ENCODE measurements around the gene SREBF1. TPM values are rescaled to one million over a fixed set of nuclear protein-coding genes. Genes with fewer than 3 reads are reported as not detected.

Gene SREBF1
- total RNA-seq, 4 donors from 2014 or later: 115 to 253 (median 191) TPM

GRCh38 chr17:17882082-17882581 lies 45.3 kb upstream of the SREBF1 start:
- Histone ChIP-seq H3K36me3 (peaks cover 2 to 72% (median 9%) of the 10 kb centered on the region in 3 donors), H3K27me3 (no peaks in the 10 kb centered on the region), H3K27ac (no peak overlapping the region), H3K9me3 (no peaks in the 10 kb centered on the region), H3K4me3 (no peak overlapping the region), H3K4me1 (peaks cover 0 to 49% (median 15%) of the 10 kb centered on the region in 4 donors)
- TF ChIP-seq EP300 (IDR thresholded peaks at IDR 0.05): no peak
- no peak for TF ChIP-seq CTCF (IDR thresholded peaks at IDR 0.05)
- no peak for TF ChIP-seq POLR2A (IDR thresholded peaks at IDR 0.05)
- DNase-seq (ENCODE audit: low spot score in 2 of 2): no peak
- 66 to 71% methylated on average over 8 of the region's 8 CpGs for WGBS, 2 donors

- H3K4me1 ChIP-seq: peaks cover 0 to 50% (median 27%) of the 10 kb centered on the region in 4 donors
- H3K36me3 ChIP-seq: peaks cover 2 to 86% (median 9%) of the 10 kb centered on the region in 3 donors
- TF ChIP-seq CTCF (IDR thresholded peaks at IDR 0.05) (no peak), EP300 (IDR thresholded peaks at IDR 0.05) (no peak), POLR2A (IDR thresholded peaks at IDR 0.05) (no peak)
- no peaks in the 10 kb centered on the region for H3K9me3 ChIP-seq
- 87 to 92% methylated on average over 8 of the region's 8 CpGs for WGBS, 2 donors
- H3K4me3 ChIP-seq: no peak overlapping the region
- DNase-seq (ENCODE audit: low spot score in 2 of 2): no peak
- H3K27ac ChIP-seq: peak overlapping the region in 1 of 4 donors; percentile 32
- no peaks in the 10 kb centered on the region for H3K27me3 ChIP-seq
Observed at GRCh38 chr17:17880577-17881196, 43.9 kb upstream of the SREBF1 start.

- WGBS, 2 donors: 24 to 28% methylated on average over 14 of the region's 14 CpGs
- H3K4me1 ChIP-seq: peaks cover 0 to 70% (median 30%) of the 10 kb centered on the region in 4 donors
- no peaks in the 10 kb centered on the region for H3K27me3 ChIP-seq
- peaks cover 2 to 71% (median 5%) of the 10 kb centered on the region in 3 donors for H3K36me3 ChIP-seq
- H3K9me3 ChIP-seq: no peaks in the 10 kb centered on the region
- DNase-seq (ENCODE audit: low spot score in 2 of 2): peak; percentile 36 to 44
- H3K4me3 ChIP-seq: no peak overlapping the region
- TF ChIP-seq CTCF (IDR thresholded peaks at IDR 0.05) (peak in 1 of 5 experiments; percentile 5), POLR2A (IDR thresholded peaks at IDR 0.05) (no peak), EP300 (IDR thresholded peaks at IDR 0.05) (peak in 1 of 2 donors; percentile 51)
- peak overlapping the region; percentile 60 to 87 (median 83) for H3K27ac ChIP-seq
Observed at GRCh38 chr17:17877529-17878358, 41.0 kb upstream of the SREBF1 start.

- Histone ChIP-seq H3K27me3 (no peaks in the 10 kb centered on the region), H3K36me3 (peaks cover 0 to 69% (median 0%) of the 10 kb centered on the region in 3 donors), H3K4me1 (peaks cover 0 to 76% (median 30%) of the 10 kb centered on the region in 4 donors), H3K27ac (peak overlapping the region; percentile 60 to 87 (median 83)), H3K9me3 (no peaks in the 10 kb centered on the region), H3K4me3 (no peak overlapping the region)
- 41 to 48% methylated on average over 5 to 6 of the region's 6 CpGs for WGBS, 2 donors
- TF ChIP-seq POLR2A (IDR thresholded peaks at IDR 0.05) (no peak), CTCF (IDR thresholded peaks at IDR 0.05) (no peak), EP300 (IDR thresholded peaks at IDR 0.05) (no peak)
- DNase-seq (ENCODE audit: low spot score in 2 of 2): peak in 1 of 2 donors; percentile 30
Observed at GRCh38 chr17:17876959-17877528, 40.3 kb upstream of the SREBF1 start.

Measured in tibial nerve (tissue), 4 donors.